Measurements from ENCODE around the gene GGT5. TPM values are rescaled to one million over a fixed set of nuclear protein-coding genes. Genes with fewer than 3 reads are reported as not detected.

Gene GGT5
- total and polyA plus RNA-seq, 2 of the 13 experiments (the other 11 are each of a cell fraction or from before 2014, with no cell fraction given) = 0.69 to 3.1 TPM

- peak; percentile 87 for TF ChIP-seq ZNF280B (CRISPR knock-in tag; IDR thresholded peaks at IDR 0.05; ENCODE audit: borderline replicate concordance)
- TF ChIP-seq AHR (CRISPR knock-in tag; IDR thresholded peaks at IDR 0.05) = peak; percentile 83
- no peak for TF ChIP-seq ZBTB7A (CRISPR knock-in tag; IDR thresholded peaks at IDR 0.05)
- no peak for TF ChIP-seq EP300 (IDR thresholded peaks at IDR 0.05; ENCODE audit: low read depth in 2 of 2, low read length in 2 of 2)
- TF ChIP-seq EP300 (CRISPR knock-in tag; IDR thresholded peaks at IDR 0.05; ENCODE audit: borderline replicate concordance) = peak; percentile 37; the same call in 1 of the 2 replicates
- TF ChIP-seq PCBP2 (optimal IDR thresholded peaks at IDR 0.05; ENCODE audit: low read depth, low read length, poor library complexity, severe bottlenecking) = no peak
- TF ChIP-seq ZNF616 (CRISPR knock-in tag; IDR thresholded peaks at IDR 0.05; ENCODE audit: low read depth) = 0 out of 2 replicates have a peak, but pooled peaks have one; percentile 33
- 0 out of 2 replicates have a peak, but pooled peaks have one; percentile 20 for TF ChIP-seq NFYC (CRISPR knock-in tag; IDR thresholded peaks at IDR 0.05)
- TF ChIP-seq ZNF205 (CRISPR knock-in tag; IDR thresholded peaks at IDR 0.05) = peak; percentile 77; the same call in 1 of the 2 replicates
- TF ChIP-seq ZNF883 (CRISPR knock-in tag; IDR thresholded peaks at IDR 0.05; ENCODE audit: not compliant biosample characterization) = peak; percentile 93
- peak; percentile 27 for TF ChIP-seq MED8 (CRISPR knock-in tag; IDR thresholded peaks at IDR 0.05; ENCODE audit: insufficient replicate concordance)
- TF ChIP-seq ZNF318 (CRISPR knock-in tag; IDR thresholded peaks at IDR 0.05) = no peak
- TF ChIP-seq ZFP37 (CRISPR knock-in tag; IDR thresholded peaks at IDR 0.05; ENCODE audit: borderline replicate concordance) = no peak
- TF ChIP-seq CREM (IDR thresholded peaks at IDR 0.05) = no peak
- TF ChIP-seq CREM (CRISPR knock-in tag; IDR thresholded peaks at IDR 0.05) = no peak
- TF ChIP-seq MBD4 (IDR thresholded peaks at IDR 0.05; ENCODE audit: borderline replicate concordance, low read length) = no peak
- peak; percentile 77 for TF ChIP-seq YEATS2 (CRISPR knock-in tag; IDR thresholded peaks at IDR 0.05; ENCODE audit: borderline replicate concordance)
- TF ChIP-seq MXD4 (CRISPR knock-in tag; IDR thresholded peaks at IDR 0.05) = peak; percentile 79
Observed at GRCh38 chr22:24270556-24271385, 25.9 kb upstream of the GGT5 start, which contains the start of gene SPECC1L (continued).

All from HepG2 (cell line).